ENCODE data around the gene KCNQ1. TPM values are rescaled to one million over a fixed set of nuclear protein-coding genes. Genes with fewer than 3 reads are reported as not detected.

Gene KCNQ1
- polyA plus RNA-seq, 1 donor (not counting 4 experiments of a cell fraction or from before 2014, with no cell fraction given): not detected

GRCh38 chr11:2820976-2821375 is 376.2 kb downstream of the KCNQ1 start:
- Histone ChIP-seq H3K79me2 (ENCODE audit: control insufficient read depth, insufficient read depth, low read length) (no peaks in the 10 kb centered on the region), H3K9ac (ENCODE audit: control insufficient read depth, extremely low read depth, insufficient read depth, low read length) (no peak overlapping the region), H3K27me3 (ENCODE audit: control insufficient read depth, extremely low read depth, insufficient read depth, low read length) (no peaks in the 10 kb centered on the region), H3K4me1 (ENCODE audit: control insufficient read depth, extremely low read depth, insufficient read depth, low read length) (peaks cover 7% of the 10 kb centered on the region), H3K9me1 (ENCODE audit: control insufficient read depth, extremely low read depth, insufficient read depth, low read length) (no peaks in the 10 kb centered on the region), H3K4me2 (ENCODE audit: control insufficient read depth, extremely low read depth, insufficient read depth, low read depth, low read length) (no peak overlapping the region), H2AFZ (ENCODE audit: control insufficient read depth, low read length) (no peak overlapping the region), H3K4me3 (ENCODE audit: control insufficient read depth in 2 of 3, extremely low read depth in 1 of 3, insufficient read depth in 2 of 3, low read depth in 1 of 3, low read length in 3 of 3) (no peak overlapping the region), H4K20me1 (ENCODE audit: control insufficient read depth, extremely low read depth, insufficient read depth, low read length) (no peaks in the 10 kb centered on the region), H3K27ac (ENCODE audit: control insufficient read depth, insufficient read depth, low read length) (no peak overlapping the region), H3K9me3 (ENCODE audit: control insufficient read depth, low read depth, low read length) (peaks cover 3% of the 10 kb centered on the region), H3K36me3 (ENCODE audit: control insufficient read depth in 2 of 2, extremely low read depth in 1 of 2, insufficient read depth in 2 of 2, low read length in 2 of 2) (no peaks in the 10 kb centered on the region)
- FAIRE-seq (no peak), DNase-seq (ENCODE audit: low read depth, low spot score) (no peak)
- TF ChIP-seq EZH2 (IDR thresholded peaks at IDR 0.05; ENCODE audit: low read length) (no peak), CTCF (optimal IDR thresholded peaks at IDR 0.05 in 1 of 3, IDR thresholded peaks at IDR 0.05 in 1 of 3, conservative IDR thresholded peaks at IDR 0.05 in 1 of 3; ENCODE audit: extremely low read depth in 1 of 3, insufficient read depth in 2 of 3, low read length in 3 of 3) (no peak)
- dilution Hi-C loops (cut with MboI; ENCODE audit: extremely low pct_ligation_motif_present, low sequenced_read_pairs): no loop called here

DNA sequence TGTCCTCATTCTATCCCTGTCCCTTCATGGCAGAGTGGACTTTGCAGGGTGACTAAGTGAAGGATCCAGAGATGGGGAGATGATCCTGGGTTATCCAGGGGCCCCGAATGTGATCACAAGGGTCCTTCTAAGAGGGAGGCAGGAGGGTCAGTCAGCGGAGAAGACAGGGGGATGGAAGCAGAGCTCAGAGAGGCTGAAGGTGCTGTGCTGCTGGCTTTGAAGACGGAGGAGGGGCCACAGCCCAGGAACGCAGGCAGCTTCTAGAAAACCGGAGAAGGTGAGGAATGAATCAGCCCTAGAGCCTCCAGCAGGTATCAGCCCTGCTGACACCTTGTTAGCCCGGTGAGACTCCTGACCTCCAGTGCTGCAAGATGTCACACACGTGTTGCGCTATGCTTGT is 377.1 kb downstream of the KCNQ1 start:
- H3K9ac ChIP-seq (ENCODE audit: control insufficient read depth, extremely low read depth, insufficient read depth, low read length): no peak overlapping the region
- H4K20me1 ChIP-seq (ENCODE audit: control insufficient read depth, extremely low read depth, insufficient read depth, low read length): no peaks in the 10 kb centered on the region
- TF ChIP-seq CTCF (optimal IDR thresholded peaks at IDR 0.05 in 1 of 3, IDR thresholded peaks at IDR 0.05 in 1 of 3, conservative IDR thresholded peaks at IDR 0.05 in 1 of 3; ENCODE audit: extremely low read depth in 1 of 3, insufficient read depth in 2 of 3, low read length in 3 of 3): no peak
- TF ChIP-seq EZH2 (IDR thresholded peaks at IDR 0.05; ENCODE audit: low read length): no peak
- dilution Hi-C loops (cut with MboI; ENCODE audit: extremely low pct_ligation_motif_present, low sequenced_read_pairs): no loop called here
- H2AFZ ChIP-seq (ENCODE audit: control insufficient read depth, low read length): no peak overlapping the region
- peaks cover 3% of the 10 kb centered on the region for H3K9me3 ChIP-seq (ENCODE audit: control insufficient read depth, low read depth, low read length)
- no peak overlapping the region for H3K4me2 ChIP-seq (ENCODE audit: control insufficient read depth, extremely low read depth, insufficient read depth, low read depth, low read length)
- H3K27me3 ChIP-seq (ENCODE audit: control insufficient read depth, extremely low read depth, insufficient read depth, low read length): no peaks in the 10 kb centered on the region
- no peaks in the 10 kb centered on the region for H3K9me1 ChIP-seq (ENCODE audit: control insufficient read depth, extremely low read depth, insufficient read depth, low read length)
- no peak for FAIRE-seq
- H3K4me1 ChIP-seq (ENCODE audit: control insufficient read depth, extremely low read depth, insufficient read depth, low read length): peaks cover 7% of the 10 kb centered on the region
- no peaks in the 10 kb centered on the region for H3K36me3 ChIP-seq (ENCODE audit: control insufficient read depth in 2 of 2, extremely low read depth in 1 of 2, insufficient read depth in 2 of 2, low read length in 2 of 2)
- no peak overlapping the region for H3K27ac ChIP-seq (ENCODE audit: control insufficient read depth, insufficient read depth, low read length)
- no peak overlapping the region for H3K4me3 ChIP-seq (ENCODE audit: control insufficient read depth in 2 of 3, extremely low read depth in 1 of 3, insufficient read depth in 2 of 3, low read depth in 1 of 3, low read length in 3 of 3)
- no peaks in the 10 kb centered on the region for H3K79me2 ChIP-seq (ENCODE audit: control insufficient read depth, insufficient read depth, low read length)
- DNase-seq (ENCODE audit: low read depth, low spot score): no peak

Measured in keratinocyte (primary cell).